Upper lobe of left lung (tissue), 6 donors: ENCODE results near the gene UNC13B. TPM values are rescaled to one million over a fixed set of nuclear protein-coding genes. Genes with fewer than 3 reads are reported as not detected.
"Not testable (repeated sequence)": the region's sequence is repeated elsewhere in the genome, so short reads cannot be mapped to it uniquely, and the experiment has no call there.

Source experiments
- ATAC-seq, 2 donors: fragments of 200-7000 bp; cut with Tn5 transposase; one replicate each; pipeline ENCODE4 v1.9.1; 2022; ENCODE audit warnings: mild to moderate bottlenecking in 2 of 2, moderate library complexity in 2 of 2; ENCODE audit not compliant: low FRiP score in 2 of 2
- DNase-seq, 2 donors: peaks; one replicate each; pipeline ENCODE4 v3.0.0-alpha.2; 2019 to 2020
- H3K27ac ChIP-seq, 4 donors: fragments of 200-600 bp; sonication (generic); one replicate each; pipeline ENCODE4 v1.5.1; 2016 to 2019
- H3K27me3 ChIP-seq, 4 donors: fragments of 200-600 bp; sonication (generic); one replicate each; pipeline ENCODE4 v1.5.1; 2017 to 2019
- H3K36me3 ChIP-seq, 4 donors: fragments of 200-600 bp; sonication (generic); one replicate each; pipeline ENCODE4 v1.5.1; 2016 to 2019
- H3K4me1 ChIP-seq, 4 donors: fragments of 200-600 bp; sonication (generic); one replicate each; pipeline ENCODE4 v1.5.1; 2018 to 2019
- H3K4me3 ChIP-seq, 4 donors: fragments of 200-600 bp; sonication (generic); one replicate each; pipeline ENCODE4 v1.5.1; 2017 to 2019; ENCODE audit warnings: mild to moderate bottlenecking in 2 of 4, moderate library complexity in 1 of 4
- H3K9me3 ChIP-seq, 4 donors: fragments of 200-600 bp; sonication (generic); one replicate each; pipeline ENCODE4 v1.5.1; 2018 to 2019
- CTCF ChIP-seq, 6 experiments: fragments of 450-650 bp in 4 of 6; fragments of 200-600 bp in 2 of 6; sonication (generic) in 2 of 6; IDR thresholded peaks; one replicate each; pipeline ENCODE4 v1.5.1; 2016 to 2019; ENCODE audit warnings: antibody characterized with exemption in 6 of 6
- EP300 ChIP-seq, 4 donors: sonication (generic); formaldehyde crosslinking; IDR thresholded peaks; one replicate each; pipeline ENCODE4 v1.5.1; 2017; ENCODE audit warnings: antibody characterized with exemption in 4 of 4, control low read depth in 2 of 4
- POLR2A ChIP-seq, 4 donors: fragments of 450-650 bp; IDR thresholded peaks; one replicate each; pipeline ENCODE4 v1.5.1; 2016 to 2017; ENCODE audit warnings: antibody characterized with exemption in 4 of 4, mild to moderate bottlenecking in 2 of 4
- POLR2AphosphoS5 ChIP-seq, 2 donors: sonication (generic); formaldehyde crosslinking; IDR thresholded peaks; one replicate each; pipeline ENCODE4 v1.5.1; 2017; ENCODE audit warnings: antibody characterized with exemption in 2 of 2
- WGBS, 2 donors: methylation state at CpG; one replicate each; pipeline ENCODE4 v1.1.5; 2017 to 2018; 5-methylcytosine and 5-hydroxymethylcytosine counted together
- total RNA-seq, 6 donors: library from RNA; depleted of rRNA in 4 of 6; stranded (reverse); fragments of >200 nt in 4 of 6; gene quantifications; one replicate each; pipeline versions ENCODE4 v1.1.0 to v1.2.1, GENCODE V29; 2016 to 2021
- donor health status: DM: no; HTN: no; CAD: no; lungs with moderate emphysema.
- donor health status: DM: no; HTN: yes; CAD: no; lungs with severe emphysema.

UNC13B gene
- total RNA-seq, 6 donors from 2014 or later, result 68.3 to 300 (median 151) TPM

- Histone ChIP-seq H3K27ac (no peak overlapping the region), H3K9me3 (peaks cover 0 to 4% (median 2%) of the 10 kb centered on the region in 4 donors), H3K4me1 (no peaks in the 10 kb centered on the region), H3K27me3 (no peaks in the 10 kb centered on the region), H3K36me3 (no peaks in the 10 kb centered on the region), H3K4me3 (no peak overlapping the region)
- 88 to 89% methylated on average over 7 of the region's 7 CpGs for WGBS, 2 donors
- TF ChIP-seq CTCF (IDR thresholded peaks at IDR 0.05) (no peak), EP300 (IDR thresholded peaks at IDR 0.05) (no peak), POLR2A (IDR thresholded peaks at IDR 0.05) (no peak), POLR2AphosphoS5 (IDR thresholded peaks at IDR 0.05) (no peak)
- ATAC-seq, result no peak
- DNase-seq, result no peak
Measured at GRCh38 chr9:35135988-35136387, 25.8 kb upstream of the UNC13B start.

DNA sequence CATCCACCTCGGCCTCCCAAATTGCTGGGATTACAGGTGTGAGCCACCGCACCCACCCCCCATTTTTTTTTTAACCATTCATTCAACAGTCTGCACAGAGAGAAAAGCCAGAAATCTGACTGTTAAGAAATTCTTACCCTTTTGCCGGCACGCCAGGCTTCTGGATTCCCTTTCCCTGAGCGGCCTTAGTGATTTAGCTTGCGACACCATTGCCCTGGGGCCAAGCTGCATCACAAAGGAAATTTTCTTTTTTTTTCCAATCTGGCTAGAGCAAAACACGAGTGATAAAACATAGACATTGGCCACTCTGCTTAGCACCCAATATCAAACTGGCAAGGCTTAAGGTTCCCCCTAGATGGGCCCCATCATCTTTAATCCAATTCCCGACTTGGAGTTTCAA lies 24.9 kb upstream of the UNC13B start:
- Histone ChIP-seq H3K4me1 (no peaks in the 10 kb centered on the region), H3K27ac (no peak overlapping the region), H3K36me3 (no peaks in the 10 kb centered on the region), H3K9me3 (peaks cover 0 to 13% (median 10%) of the 10 kb centered on the region in 4 donors), H3K4me3 (no peak overlapping the region), H3K27me3 (no peaks in the 10 kb centered on the region)
- DNase-seq, result no peak
- ATAC-seq, result no peak
- TF ChIP-seq CTCF (IDR thresholded peaks at IDR 0.05) (no peak), POLR2A (IDR thresholded peaks at IDR 0.05) (no peak), POLR2AphosphoS5 (IDR thresholded peaks at IDR 0.05) (no peak), EP300 (IDR thresholded peaks at IDR 0.05) (no peak)
- WGBS, 2 donors, result 83 to 89% methylated on average over 8 of the region's 8 CpGs

DNA sequence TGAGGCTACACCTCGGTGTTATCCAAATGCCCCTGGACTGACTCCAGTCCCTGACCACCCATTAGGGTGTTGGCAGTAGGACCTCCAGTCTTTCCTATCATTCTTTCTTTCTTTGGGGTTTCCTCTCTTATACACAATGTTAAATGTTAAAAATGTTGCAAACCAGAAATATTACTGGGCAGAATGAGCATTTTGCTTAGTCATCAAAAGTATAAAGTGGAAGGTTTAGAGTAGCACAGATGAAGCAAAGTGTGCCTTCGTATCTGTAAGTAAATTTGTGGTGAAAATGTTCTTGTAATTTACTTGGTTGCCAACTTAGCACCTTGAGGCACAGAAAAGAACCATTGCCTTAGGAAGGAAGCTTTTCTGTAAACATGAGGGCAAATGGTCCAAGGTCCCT lies 21.7 kb upstream of the UNC13B start:
- Histone ChIP-seq H3K4me3 (no peak overlapping the region), H3K9me3 (peaks cover 8 to 26% (median 24%) of the 10 kb centered on the region in 4 donors), H3K27ac (no peak overlapping the region), H3K4me1 (no peaks in the 10 kb centered on the region), H3K36me3 (no peaks in the 10 kb centered on the region), H3K27me3 (no peaks in the 10 kb centered on the region)
- ATAC-seq, result no peak
- DNase-seq, result no peak
- TF ChIP-seq POLR2AphosphoS5 (IDR thresholded peaks at IDR 0.05) (no peak), POLR2A (IDR thresholded peaks at IDR 0.05) (no peak), CTCF (IDR thresholded peaks at IDR 0.05) (no peak), EP300 (IDR thresholded peaks at IDR 0.05) (no peak)
- 85 to 87% methylated on average over 2 of the region's 2 CpGs for WGBS, 2 donors

DNA sequence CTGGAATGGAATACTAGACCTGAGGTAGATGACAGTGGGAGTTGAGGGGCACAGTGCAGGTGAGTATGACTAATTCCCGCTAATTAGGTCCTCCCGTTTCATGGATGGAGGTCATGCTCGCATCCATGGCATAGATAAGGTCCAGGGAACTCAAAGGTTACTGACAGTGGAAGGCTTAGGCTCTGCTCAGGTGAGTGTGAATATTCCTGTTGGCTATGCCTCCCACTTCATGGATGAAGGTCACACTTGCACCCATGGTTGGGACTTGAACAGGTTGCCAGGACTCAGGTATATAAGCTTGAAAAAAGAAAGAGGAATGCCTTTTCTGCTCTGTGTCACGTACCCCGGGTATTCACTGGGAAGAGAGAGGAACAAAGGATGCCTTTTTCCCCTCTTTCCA lies 19.8 kb upstream of the UNC13B start:
- no peaks in the 10 kb centered on the region for H3K27me3 ChIP-seq
- ATAC-seq, result no peak
- no peak overlapping the region for H3K27ac ChIP-seq
- DNase-seq, result no peak
- TF ChIP-seq CTCF (IDR thresholded peaks at IDR 0.05) (no peak), POLR2A (IDR thresholded peaks at IDR 0.05) (no peak), EP300 (IDR thresholded peaks at IDR 0.05) (no peak), POLR2AphosphoS5 (IDR thresholded peaks at IDR 0.05) (no peak)
- no peak overlapping the region for H3K4me3 ChIP-seq
- 91 to 97% methylated on average over 5 of the region's 5 CpGs for WGBS, 2 donors
- no peaks in the 10 kb centered on the region for H3K36me3 ChIP-seq
- H3K4me1 ChIP-seq, result no peaks in the 10 kb centered on the region
- peaks cover 8 to 31% (median 26%) of the 10 kb centered on the region in 4 donors for H3K9me3 ChIP-seq

DNA sequence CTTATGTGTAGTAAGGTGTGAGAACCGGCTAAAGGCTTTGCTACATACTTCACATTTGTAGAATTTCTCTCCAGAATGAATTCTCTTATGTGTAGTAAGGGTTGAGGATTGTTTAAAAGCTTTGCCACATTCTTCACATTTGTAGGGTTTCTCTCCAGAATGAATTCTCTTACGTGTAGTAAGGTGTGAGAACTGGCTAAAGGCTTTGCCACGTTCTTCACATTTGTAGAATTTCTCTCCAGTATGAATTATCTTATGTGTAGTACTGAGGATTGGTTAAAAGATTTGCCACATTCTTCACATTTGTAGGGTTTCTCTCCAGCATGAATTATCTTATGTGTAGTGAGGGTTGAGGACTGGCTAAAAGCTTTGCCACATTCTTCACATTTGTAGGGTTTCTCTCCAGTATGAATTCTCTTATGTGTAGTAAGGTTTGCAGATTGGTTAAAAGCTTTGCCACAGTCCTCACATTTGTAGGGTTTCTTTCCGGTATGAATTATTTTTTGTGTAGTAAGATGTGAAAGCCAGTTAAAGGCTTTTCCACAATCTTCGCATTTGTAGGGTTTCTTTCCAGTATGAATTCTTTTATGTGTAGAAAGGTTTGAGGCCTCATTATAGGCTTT lies 13.8 kb upstream of the UNC13B start:
- not testable (repeated sequence) for H3K27me3 ChIP-seq, DNase-seq, H3K4me1 ChIP-seq, H3K36me3 ChIP-seq, H3K27ac ChIP-seq, H3K4me3 ChIP-seq, ATAC-seq
- H3K9me3 ChIP-seq, result peaks cover 17 to 41% (median 26%) of the 10 kb centered on the region in 4 donors
- WGBS, 2 donors, result 69 to 82% methylated on average over 5 of the region's 5 CpGs
